Fibroblast of lung (primary cell): ENCODE measurements around the gene KCNH4. TPM values are rescaled to one million over a fixed set of nuclear protein-coding genes. Genes with fewer than 3 reads are reported as not detected.
A peak's percentile ranks its signal among the peaks of the same experiment; 100 is the strongest.

ENCODE experiments used
- DNase-seq, 2 donors: peaks; one replicate each; pipeline versions ENCODE4 v3.0.0 to v3.0.0-alpha.2; 2010; ENCODE audit warnings: low read depth in 2 of 2
- H2AFZ ChIP-seq: 2 replicates; pipeline ENCODE4 v1.5.1; 2012; ENCODE audit warnings: low read length, control low read depth, inconsistent platforms
- H3K27ac ChIP-seq: 2 replicates; pipeline ENCODE4 v1.5.1; 2011; ENCODE audit warnings: low read length, control low read depth; ENCODE audit not compliant: insufficient read depth
- H3K27me3 ChIP-seq: 2 replicates; pipeline ENCODE4 v1.5.1; 2011; ENCODE audit warnings: mild to moderate bottlenecking, low read length; ENCODE audit not compliant: control insufficient read depth, insufficient read depth
- H3K36me3 ChIP-seq: 2 replicates; pipeline ENCODE4 v1.5.1; 2011; ENCODE audit warnings: low read length; ENCODE audit not compliant: control insufficient read depth, insufficient read depth
- H3K4me1 ChIP-seq: 2 replicates; pipeline ENCODE4 v1.5.1; 2011; ENCODE audit warnings: low read length; ENCODE audit not compliant: control insufficient read depth, insufficient read depth; ENCODE audit errors: extremely low read depth
- H3K4me2 ChIP-seq: 2 replicates; pipeline ENCODE4 v1.5.1; 2011; ENCODE audit warnings: low read length, control low read depth; ENCODE audit not compliant: insufficient read depth; ENCODE audit errors: extremely low read depth
- H3K4me3 ChIP-seq, 4 experiments: fragments of 200-600 bp in 1 of 4; sonication (generic) in 1 of 4; replicated peaks in 1 of 4; 2 replicates each; pipeline ENCODE4 v1.5.1; 2011 to 2016; ENCODE audit warnings: low read length in 4 of 4, low read depth in 3 of 4, mild to moderate bottlenecking in 3 of 4, control low read depth in 2 of 4, inconsistent platforms in 1 of 4, mixed read lengths in 1 of 4; ENCODE audit not compliant: insufficient read depth in 1 of 4; ENCODE audit errors: control extremely low read depth in 1 of 4
- H3K79me2 ChIP-seq: 2 replicates; pipeline ENCODE4 v1.5.1; 2012; ENCODE audit warnings: mild to moderate bottlenecking, low read length, inconsistent platforms; ENCODE audit not compliant: control insufficient read depth, insufficient read depth
- H3K9ac ChIP-seq: 2 replicates; pipeline ENCODE4 v1.5.1; 2011; ENCODE audit warnings: mild to moderate bottlenecking, low read length, control low read depth; ENCODE audit not compliant: insufficient read depth
- H3K9me3 ChIP-seq: 2 replicates; pipeline ENCODE4 v1.5.1; 2012; ENCODE audit warnings: low read depth, low read length; ENCODE audit not compliant: control insufficient read depth, insufficient read depth
- H4K20me1 ChIP-seq: 2 replicates; pipeline ENCODE4 v1.5.1; 2011; ENCODE audit warnings: low read length; ENCODE audit not compliant: control insufficient read depth, insufficient read depth; ENCODE audit errors: extremely low read depth
- CTCF ChIP-seq, 2 donors: IDR thresholded peaks in 1 of 2; conservative IDR thresholded peaks in 1 of 2; 1 replicate in 1 of 2; 2 replicates in 1 of 2; pipeline ENCODE4 v1.5.1; 2011 to 2012; ENCODE audit warnings: low read length in 2 of 2, control low read depth in 1 of 2, inconsistent platforms in 1 of 2, low read depth in 1 of 2, mild to moderate bottlenecking in 1 of 2
- EZH2 ChIP-seq: IDR thresholded peaks from 2 replicates; pipeline ENCODE4 v1.5.1; 2012; ENCODE audit warnings: low read length, control low read depth, mild to moderate bottlenecking; ENCODE audit errors: missing control alignments
- polyA plus RNA-seq, 2 donors: library from polyadenylated mRNA; depleted of rRNA in 1 of 2; stranded (reverse) in 1 of 2; unstranded in 1 of 2; fragments of >200 nt; gene quantifications; 2 replicates each; pipeline ENCODE4 v1.2.1, GENCODE V29; 2011 to 2012; ENCODE audit warnings: missing spikeins in 1 of 2
- total RNA-seq: library from RNA; depleted of rRNA; stranded (reverse); fragments of >200 nt; gene quantifications from 2 replicates; pipeline ENCODE4 v1.2.1, GENCODE V29; 2014

The KCNH4 gene
- total and polyA plus RNA-seq, 2 donors (not counting 1 experiment from before 2014, with no cell fraction given) = 0.03 TPM; not detected in 1

DNA sequence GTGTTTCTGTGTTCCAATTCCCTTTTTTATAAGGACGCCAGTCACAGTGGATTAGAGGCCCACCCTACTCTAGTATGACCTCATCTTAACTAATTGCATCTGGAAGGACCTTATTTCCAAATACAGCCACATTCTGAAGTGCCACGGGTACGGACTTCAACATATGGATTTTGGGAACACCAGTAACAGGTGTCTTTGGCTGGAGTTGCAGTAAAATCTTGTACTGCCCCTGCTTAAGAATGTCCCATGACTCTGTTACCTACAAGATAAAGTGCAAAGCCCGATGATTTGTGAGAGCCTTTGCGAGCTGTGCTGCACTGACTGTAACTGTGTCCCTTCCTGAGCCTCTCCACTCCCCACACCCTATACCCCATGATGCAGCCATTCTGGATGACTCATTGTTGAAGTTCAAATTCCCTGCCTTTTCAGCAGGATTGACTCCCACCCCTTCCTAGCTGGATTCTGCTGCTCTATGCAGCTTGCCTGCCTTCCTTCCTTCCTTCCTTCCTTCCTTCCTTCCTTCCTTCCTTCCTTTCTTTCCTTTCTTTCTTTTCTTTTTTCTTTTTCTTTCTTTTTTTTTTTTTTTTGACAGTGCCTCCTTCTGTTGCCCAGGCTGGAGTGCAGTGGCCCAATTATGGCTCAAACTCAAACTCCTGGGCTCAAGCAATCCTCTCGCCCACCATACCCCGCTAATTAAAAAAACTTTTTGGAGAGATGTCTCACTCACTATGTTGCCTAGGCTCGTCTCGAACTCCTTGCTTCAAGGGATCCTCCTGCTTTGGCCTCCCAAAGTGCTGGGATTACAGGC lies 2.2 kb upstream of the KCNH4 start:
- Histone ChIP-seq H4K20me1 (no peaks in the 10 kb centered on the region), H2AFZ (peak overlapping the region; percentile 87), H3K4me3 (peak overlapping the region in 2 of 4 experiments; percentile 63 to 64), H3K36me3 (no peaks in the 10 kb centered on the region), H3K27me3 (peaks cover 21% of the 10 kb centered on the region), H3K27ac (no peak overlapping the region), H3K4me2 (peak overlapping the region; percentile 89), H3K9me3 (no peaks in the 10 kb centered on the region), H3K9ac (no peak overlapping the region), H3K4me1 (peaks cover 7% of the 10 kb centered on the region), H3K79me2 (no peaks in the 10 kb centered on the region)
- TF ChIP-seq EZH2 = no peak
- no peak for TF ChIP-seq CTCF (conservative IDR thresholded peaks at IDR 0.05 in 1 of 2, IDR thresholded peaks at IDR 0.05 in 1 of 2; ENCODE audit: low read depth in 1 of 2, low read length in 2 of 2)
- DNase-seq = peak; percentile 44 to 50

DNA sequence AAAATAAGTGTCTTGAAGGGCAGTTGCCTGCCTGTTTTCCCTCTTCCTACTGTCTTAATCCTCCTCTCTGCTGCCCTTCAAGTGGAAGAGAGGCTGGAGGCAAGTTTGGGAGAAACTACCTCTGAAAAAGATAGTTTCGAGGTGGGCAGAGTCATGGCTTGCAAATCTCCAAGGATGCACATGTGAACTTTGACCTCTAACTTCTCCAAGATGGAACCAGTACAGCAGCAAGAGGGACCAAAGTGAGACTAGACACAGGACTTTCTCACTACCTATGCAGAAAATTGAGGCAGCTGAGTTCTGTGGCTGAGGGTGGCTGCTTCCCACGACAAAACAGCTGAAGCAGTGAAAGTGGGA lies 887 bp upstream of the KCNH4 start:
- H4K20me1 ChIP-seq = no peaks in the 10 kb centered on the region
- H3K4me2 ChIP-seq = no peak overlapping the region
- H3K9me3 ChIP-seq = no peaks in the 10 kb centered on the region
- H3K27me3 ChIP-seq = peaks cover 25% of the 10 kb centered on the region
- no peaks in the 10 kb centered on the region for H3K36me3 ChIP-seq
- no peak for DNase-seq
- H3K27ac ChIP-seq = no peak overlapping the region
- TF ChIP-seq EZH2 = no peak
- TF ChIP-seq CTCF (conservative IDR thresholded peaks at IDR 0.05 in 1 of 2, IDR thresholded peaks at IDR 0.05 in 1 of 2; ENCODE audit: low read depth in 1 of 2, low read length in 2 of 2) = no peak
- H2AFZ ChIP-seq = no peak overlapping the region
- no peaks in the 10 kb centered on the region for H3K79me2 ChIP-seq
- no peak overlapping the region for H3K9ac ChIP-seq
- H3K4me1 ChIP-seq = peaks cover 7% of the 10 kb centered on the region
- H3K4me3 ChIP-seq = no peak overlapping the region

GRCh38 chr17:42180411-42180921 lies 476 bp downstream of the KCNH4 start:
- Histone ChIP-seq H2AFZ (no peak overlapping the region), H4K20me1 (no peaks in the 10 kb centered on the region), H3K27me3 (peaks cover 25% of the 10 kb centered on the region), H3K79me2 (no peaks in the 10 kb centered on the region), H3K4me3 (peak overlapping the region in 1 of 4 experiments; percentile 37), H3K4me1 (peaks cover 7% of the 10 kb centered on the region), H3K36me3 (no peaks in the 10 kb centered on the region), H3K9ac (no peak overlapping the region), H3K27ac (no peak overlapping the region), H3K9me3 (no peaks in the 10 kb centered on the region), H3K4me2 (no peak overlapping the region)
- no peak for DNase-seq
- no peak for TF ChIP-seq CTCF (conservative IDR thresholded peaks at IDR 0.05 in 1 of 2, IDR thresholded peaks at IDR 0.05 in 1 of 2; ENCODE audit: low read depth in 1 of 2, low read length in 2 of 2)
- peak; percentile 81 for TF ChIP-seq EZH2
